ENCODE measurements around the gene AQP6.

The AQP6 gene

GRCh38 chr12:50025187-50026059 is 52.7 kb downstream of the AQP6 start, which contains the start of gene RACGAP1:
TSS of gene RACGAP1 (minus strand) at chr12:50025494. CDS start at chr12:50016715, 8,779 bp downstream.
- peak within 1 kb of the TSS; percentile 89 for H3K4ac ChIP-seq (ENCODE audit: low read depth, low read length)
- H3K56ac ChIP-seq (ENCODE audit: low read length): peak within 1 kb of the TSS; percentile 99
- no peaks in the 10 kb centered on the region for H3K27me3 ChIP-seq (ENCODE audit: insufficient read depth, low read length, poor library complexity)
- H2BK5ac ChIP-seq (ENCODE audit: low read length): peak within 1 kb of the TSS; percentile 50
- peak within 1 kb of the TSS; percentile 89 for H3K23ac ChIP-seq (ENCODE audit: low read length)
- DNase-seq: peak; percentile 99
- peak within 1 kb of the TSS; percentile 99 for H4K5ac ChIP-seq (ENCODE audit: low read length)
- H2BK120ac ChIP-seq (ENCODE audit: low read depth, low read length): no peak within 1 kb of the TSS
- H3K18ac ChIP-seq (ENCODE audit: low read length): peak within 1 kb of the TSS; percentile 91
- peak within 1 kb of the TSS; percentile 6 for H4K8ac ChIP-seq (ENCODE audit: low read depth, low read length)
- peaks cover 4% of the 10 kb centered on the region for H3K79me1 ChIP-seq (ENCODE audit: low read length)
- H3K4me3 ChIP-seq (ENCODE audit: low read length): peak within 1 kb of the TSS; percentile 97
- H2AK5ac ChIP-seq (ENCODE audit: low read length): peak within 1 kb of the TSS; percentile 97
- peak within 1 kb of the TSS; percentile 54 for H3K27ac ChIP-seq (ENCODE audit: low read depth, low read length)
- H2BK15ac ChIP-seq (replicated peaks; ENCODE audit: low read depth): no peak within 1 kb of the TSS
- no CpG with 5 or more reads among the region's 47 CpGs for WGBS (ENCODE audit: extremely low coverage, insufficient coverage, low lambda C conversion rate)
- no peaks in the 10 kb centered on the region for H3K36me3 ChIP-seq (ENCODE audit: control insufficient read depth, insufficient read depth, low read length)
- peak within 1 kb of the TSS; percentile 93 for H3K4me2 ChIP-seq (ENCODE audit: low read length)
- H3K9ac ChIP-seq (ENCODE audit: low read length): peak within 1 kb of the TSS; percentile 99
- peaks cover 27% of the 10 kb centered on the region for H3K79me2 ChIP-seq (ENCODE audit: control insufficient read depth, insufficient read depth, low read length)
- no peaks in the 10 kb centered on the region for H3K4me1 ChIP-seq (ENCODE audit: control insufficient read depth, low read depth, low read length)

DNA sequence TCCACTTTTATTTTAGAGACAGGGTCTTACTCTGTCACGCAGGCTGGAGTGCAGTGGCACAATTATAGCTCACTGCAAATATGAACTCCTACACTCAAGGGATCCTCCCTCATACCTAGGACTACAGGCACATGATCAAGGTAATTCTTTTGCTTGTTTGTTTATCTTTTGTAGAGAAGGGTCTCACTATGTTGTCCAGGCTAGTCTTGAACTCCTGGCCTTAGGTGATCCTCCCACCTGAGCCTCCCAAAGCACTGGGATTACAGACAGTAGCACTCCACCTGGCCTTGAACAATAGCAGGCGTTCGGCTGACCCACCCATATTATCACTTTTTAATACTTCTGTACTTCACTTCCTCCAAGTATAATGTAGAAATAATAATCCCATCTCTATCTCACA is 53.9 kb downstream of the AQP6 start:
- Histone ChIP-seq H3K4me2 (ENCODE audit: low read length) (no peak overlapping the region), H3K4me3 (ENCODE audit: low read length) (no peak overlapping the region), H2BK5ac (ENCODE audit: low read length) (no peak overlapping the region), H3K18ac (ENCODE audit: low read length) (no peak overlapping the region), H3K23ac (ENCODE audit: low read length) (no peak overlapping the region), H2AK5ac (ENCODE audit: low read length) (no peak overlapping the region), H3K4ac (ENCODE audit: low read depth, low read length) (no peak overlapping the region), H4K5ac (ENCODE audit: low read length) (no peak overlapping the region), H3K79me1 (ENCODE audit: low read length) (peaks cover 2% of the 10 kb centered on the region), H2BK15ac (replicated peaks; ENCODE audit: low read depth) (peak overlapping the region; percentile 94), H3K27ac (ENCODE audit: low read depth, low read length) (no peak overlapping the region), H3K36me3 (ENCODE audit: control insufficient read depth, insufficient read depth, low read length) (no peaks in the 10 kb centered on the region), H3K4me1 (ENCODE audit: control insufficient read depth, low read depth, low read length) (no peaks in the 10 kb centered on the region), H4K8ac (ENCODE audit: low read depth, low read length) (no peak overlapping the region), H2BK120ac (ENCODE audit: low read depth, low read length) (no peak overlapping the region), H3K9ac (ENCODE audit: low read length) (no peak overlapping the region), H3K79me2 (ENCODE audit: control insufficient read depth, insufficient read depth, low read length) (peaks cover 16% of the 10 kb centered on the region), H3K27me3 (ENCODE audit: insufficient read depth, low read length, poor library complexity) (no peaks in the 10 kb centered on the region), H3K56ac (ENCODE audit: low read length) (no peak overlapping the region)
- WGBS (ENCODE audit: extremely low coverage, insufficient coverage, low lambda C conversion rate): no CpG with 5 or more reads among the region's 3 CpGs
- no peak for DNase-seq
